Measurements from ENCODE around the gene HES4.
"Not testable (repeated sequence)": the region's sequence is repeated elsewhere in the genome, so short reads cannot be mapped to it uniquely, and the experiment has no call there.

Gene HES4

GRCh38 chr1:1039145-1039910 lies 39.4 kb upstream of the HES4 start:
- Mint-ChIP-seq H3K27me3 (ENCODE audit: low read depth) (peaks cover 27% of the 10 kb centered on the region), H3K4me1 (ENCODE audit: low read depth) (peaks cover 14% of the 10 kb centered on the region), H3K9me3 (no peaks in the 10 kb centered on the region), H3K36me3 (ENCODE audit: low read depth) (no peaks in the 10 kb centered on the region), H3K27ac (peak overlapping the region; percentile 72), H3K4me3 (peak overlapping the region; percentile 75)
- no peak for DNase-seq (ENCODE audit: low spot score)

DNA sequence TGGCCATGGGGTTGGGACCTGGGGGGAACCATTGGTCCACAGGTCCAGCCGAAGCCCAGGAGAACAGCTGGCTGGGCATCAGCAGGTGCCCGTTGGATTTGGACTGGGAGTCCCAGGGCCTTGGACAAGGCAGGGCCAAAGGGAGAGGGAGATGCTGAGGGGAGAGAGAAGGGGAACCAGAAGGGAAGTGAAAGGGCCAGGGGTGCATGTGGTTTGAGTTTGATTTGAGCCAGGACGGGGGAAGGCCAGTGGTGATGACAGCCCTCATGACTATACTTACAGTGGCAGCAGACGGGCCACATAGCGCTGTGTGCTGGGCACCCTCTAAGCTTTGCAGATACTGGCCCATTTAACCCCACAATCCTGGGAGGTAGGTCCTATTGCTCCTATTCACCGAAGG lies 38.8 kb upstream of the HES4 start:
- no peaks in the 10 kb centered on the region for H3K36me3 Mint-ChIP-seq (ENCODE audit: low read depth)
- peaks cover 27% of the 10 kb centered on the region for H3K27me3 Mint-ChIP-seq (ENCODE audit: low read depth)
- no peak for DNase-seq (ENCODE audit: low spot score)
- H3K9me3 Mint-ChIP-seq = no peaks in the 10 kb centered on the region
- no peak overlapping the region for H3K27ac Mint-ChIP-seq
- H3K4me1 Mint-ChIP-seq (ENCODE audit: low read depth) = peaks cover 14% of the 10 kb centered on the region
- H3K4me3 Mint-ChIP-seq = peak overlapping the region; percentile 29

DNA sequence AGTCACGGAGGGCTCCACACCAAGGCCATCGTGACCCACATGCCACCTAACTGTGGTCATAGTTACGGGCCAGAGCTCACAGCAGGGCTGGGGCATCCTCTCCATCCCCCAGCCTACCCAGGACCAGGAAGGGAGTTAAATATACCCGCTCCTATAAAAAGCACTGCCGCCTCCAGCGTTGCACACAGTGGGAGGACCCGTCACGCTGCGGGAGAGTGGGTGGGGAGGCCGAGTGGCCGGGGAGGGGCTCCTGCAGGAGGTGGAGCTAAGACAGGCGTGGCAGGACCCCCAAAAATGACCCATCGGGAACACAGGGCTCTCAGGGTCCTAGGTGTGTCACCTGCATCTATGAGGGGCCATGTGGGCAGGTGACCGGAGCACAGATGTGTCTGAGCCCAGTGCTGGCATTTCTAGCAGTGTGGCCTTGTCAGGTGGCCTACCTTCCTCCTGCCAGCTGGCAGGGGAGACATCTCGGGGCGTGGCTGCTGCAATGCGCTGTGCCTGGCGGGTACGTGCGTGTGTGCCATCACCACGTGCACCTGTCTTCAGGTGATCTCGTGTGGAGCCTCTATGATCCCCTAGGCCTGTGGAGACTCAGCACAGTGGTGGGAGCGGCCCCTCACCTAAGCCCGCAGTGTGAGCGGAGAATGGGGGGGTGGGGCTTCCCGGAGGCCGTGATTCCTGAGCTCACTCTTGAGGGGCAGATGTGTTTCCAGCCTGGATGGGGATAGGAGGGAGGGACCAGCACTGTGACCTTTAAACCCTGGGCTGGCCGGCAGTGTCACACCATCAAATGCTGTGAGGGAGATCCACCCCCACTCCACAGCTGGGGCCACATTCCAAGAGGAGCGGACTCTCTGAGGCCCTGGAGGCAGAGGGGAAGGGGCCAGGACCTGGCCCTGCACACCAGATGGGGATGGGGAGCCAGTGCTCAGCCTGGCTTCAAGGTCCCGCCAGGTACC lies 37.8 kb upstream of the HES4 start:
- Mint-ChIP-seq H3K9me3 (no peaks in the 10 kb centered on the region), H3K4me3 (no peak overlapping the region), H3K4me1 (ENCODE audit: low read depth) (peaks cover 14% of the 10 kb centered on the region), H3K27me3 (ENCODE audit: low read depth) (peaks cover 27% of the 10 kb centered on the region), H3K36me3 (ENCODE audit: low read depth) (no peaks in the 10 kb centered on the region), H3K27ac (no peak overlapping the region)
- DNase-seq (ENCODE audit: low spot score) = no peak

DNA sequence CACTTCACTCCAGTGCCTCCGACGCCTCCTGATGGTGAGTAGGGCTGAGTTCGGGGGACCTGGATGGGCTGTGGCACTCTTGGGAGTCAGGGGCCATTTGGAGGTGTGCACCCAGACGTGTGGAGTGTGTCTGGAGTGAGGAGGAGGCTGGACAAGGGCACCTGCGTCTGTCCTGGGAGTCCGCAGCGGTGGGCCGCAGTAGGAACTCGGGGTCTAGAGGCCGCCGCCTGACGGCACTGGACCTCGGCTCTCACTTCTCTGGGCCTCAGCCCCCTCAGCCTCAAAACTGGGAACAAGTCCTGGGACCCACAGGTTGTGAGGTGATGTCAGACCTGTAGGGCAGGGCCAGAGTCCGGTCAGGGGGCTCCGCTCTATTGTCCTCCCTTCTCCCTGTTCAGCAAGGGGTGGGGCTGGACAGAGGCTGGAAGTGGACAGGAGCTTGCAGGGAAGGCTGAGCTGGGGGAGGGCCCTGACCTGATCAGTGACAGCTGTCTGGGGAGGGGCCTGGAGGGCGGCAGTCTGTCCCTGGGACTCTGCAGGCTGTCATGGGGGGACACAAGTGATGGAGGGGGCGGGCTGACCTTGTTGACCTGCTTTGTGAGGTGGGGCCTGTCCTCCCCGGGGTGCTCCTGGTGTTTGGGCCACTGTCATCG lies 35.5 kb upstream of the HES4 start:
- H3K4me3 Mint-ChIP-seq = no peak overlapping the region
- H3K4me1 Mint-ChIP-seq (ENCODE audit: low read depth) = peaks cover 18% of the 10 kb centered on the region
- no peak overlapping the region for H3K27ac Mint-ChIP-seq
- H3K36me3 Mint-ChIP-seq (ENCODE audit: low read depth) = no peaks in the 10 kb centered on the region
- H3K27me3 Mint-ChIP-seq (ENCODE audit: low read depth) = peaks cover 35% of the 10 kb centered on the region
- DNase-seq (ENCODE audit: low spot score) = no peak
- no peaks in the 10 kb centered on the region for H3K9me3 Mint-ChIP-seq

DNA sequence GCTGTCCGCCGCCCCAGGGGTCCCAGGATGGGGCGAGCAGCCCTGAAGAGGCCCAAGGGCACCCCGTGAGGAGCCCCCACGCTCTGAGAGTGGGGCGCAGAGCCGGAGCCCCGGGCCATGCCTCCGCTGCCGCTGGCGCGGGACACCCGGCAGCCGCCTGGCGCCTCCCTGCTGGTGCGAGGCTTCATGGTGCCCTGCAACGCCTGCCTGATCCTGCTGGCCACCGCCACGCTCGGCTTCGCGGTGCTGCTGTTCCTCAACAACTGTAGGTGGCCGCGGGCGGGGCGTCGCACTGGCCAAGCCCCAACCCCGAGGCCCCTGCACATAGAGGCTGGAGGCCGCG lies 34.5 kb upstream of the HES4 start:
- no peak overlapping the region for H3K27ac Mint-ChIP-seq
- H3K9me3 Mint-ChIP-seq = no peaks in the 10 kb centered on the region
- H3K36me3 Mint-ChIP-seq (ENCODE audit: low read depth) = no peaks in the 10 kb centered on the region
- DNase-seq (ENCODE audit: low spot score) = no peak
- peaks cover 13% of the 10 kb centered on the region for H3K4me1 Mint-ChIP-seq (ENCODE audit: low read depth)
- H3K4me3 Mint-ChIP-seq = peak overlapping the region; percentile 54
- peaks cover 31% of the 10 kb centered on the region for H3K27me3 Mint-ChIP-seq (ENCODE audit: low read depth)

DNA sequence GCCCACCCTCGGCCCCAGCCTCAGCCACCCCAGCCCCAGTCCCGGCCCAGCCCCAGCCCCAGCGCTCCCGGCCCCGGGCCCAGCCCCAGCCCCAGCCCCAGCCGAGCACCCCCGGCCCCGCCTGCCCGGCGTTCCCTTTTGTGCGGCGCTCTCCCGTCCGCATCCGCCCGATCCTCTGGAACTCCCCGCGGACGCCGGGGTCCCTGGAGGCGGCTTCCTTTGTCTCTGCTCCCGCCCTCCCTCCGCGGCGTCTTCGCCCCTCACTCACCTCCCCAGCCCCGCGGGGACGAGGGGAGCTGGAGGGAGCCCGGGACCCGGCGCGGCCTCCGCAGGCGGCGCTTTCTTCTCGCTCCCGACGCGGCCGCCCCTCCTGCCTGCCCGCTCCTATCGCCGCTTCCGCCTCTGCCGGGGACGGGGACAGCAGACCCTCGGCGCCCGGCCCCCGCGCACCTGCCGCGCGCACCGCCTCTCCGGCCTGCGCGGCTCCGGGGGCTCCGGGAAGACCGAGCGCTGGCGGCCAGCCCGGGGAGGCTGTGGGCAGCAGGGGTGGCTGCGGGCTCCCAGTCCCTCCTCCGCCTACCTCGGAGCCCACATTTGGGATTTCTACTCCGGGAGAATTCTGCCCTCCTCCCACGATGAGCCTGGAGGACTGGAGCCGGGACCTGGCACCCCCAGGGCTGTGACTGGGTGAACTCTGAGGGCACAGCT lies 34.0 kb upstream of the HES4 start:
- Mint-ChIP-seq H3K4me3 (peak overlapping the region; percentile 54), H3K36me3 (ENCODE audit: low read depth) (no peaks in the 10 kb centered on the region), H3K27me3 (ENCODE audit: low read depth) (peaks cover 26% of the 10 kb centered on the region), H3K9me3 (no peaks in the 10 kb centered on the region), H3K27ac (no peak overlapping the region), H3K4me1 (ENCODE audit: low read depth) (peaks cover 9% of the 10 kb centered on the region)
- DNase-seq (ENCODE audit: low spot score) = no peak

GRCh38 chr1:1033009-1033587 lies 33.2 kb upstream of the HES4 start:
- Mint-ChIP-seq H3K36me3 (ENCODE audit: low read depth) (no peaks in the 10 kb centered on the region), H3K27me3 (ENCODE audit: low read depth) (peaks cover 20% of the 10 kb centered on the region), H3K4me3 (peak overlapping the region; percentile 34), H3K27ac (no peak overlapping the region), H3K9me3 (no peaks in the 10 kb centered on the region), H3K4me1 (ENCODE audit: low read depth) (peaks cover 4% of the 10 kb centered on the region)
- DNase-seq (ENCODE audit: low spot score) = peak; percentile 88

- no peaks in the 10 kb centered on the region for H3K9me3 Mint-ChIP-seq
- peaks cover 4% of the 10 kb centered on the region for H3K4me1 Mint-ChIP-seq (ENCODE audit: low read depth)
- peak overlapping the region; percentile 52 for H3K4me3 Mint-ChIP-seq
- no peaks in the 10 kb centered on the region for H3K36me3 Mint-ChIP-seq (ENCODE audit: low read depth)
- DNase-seq (ENCODE audit: low spot score) = no peak
- H3K27me3 Mint-ChIP-seq (ENCODE audit: low read depth) = peaks cover 17% of the 10 kb centered on the region
- peak overlapping the region; percentile 17 for H3K27ac Mint-ChIP-seq
Observed at GRCh38 chr1:1032424-1032823, 32.5 kb upstream of the HES4 start.

DNA sequence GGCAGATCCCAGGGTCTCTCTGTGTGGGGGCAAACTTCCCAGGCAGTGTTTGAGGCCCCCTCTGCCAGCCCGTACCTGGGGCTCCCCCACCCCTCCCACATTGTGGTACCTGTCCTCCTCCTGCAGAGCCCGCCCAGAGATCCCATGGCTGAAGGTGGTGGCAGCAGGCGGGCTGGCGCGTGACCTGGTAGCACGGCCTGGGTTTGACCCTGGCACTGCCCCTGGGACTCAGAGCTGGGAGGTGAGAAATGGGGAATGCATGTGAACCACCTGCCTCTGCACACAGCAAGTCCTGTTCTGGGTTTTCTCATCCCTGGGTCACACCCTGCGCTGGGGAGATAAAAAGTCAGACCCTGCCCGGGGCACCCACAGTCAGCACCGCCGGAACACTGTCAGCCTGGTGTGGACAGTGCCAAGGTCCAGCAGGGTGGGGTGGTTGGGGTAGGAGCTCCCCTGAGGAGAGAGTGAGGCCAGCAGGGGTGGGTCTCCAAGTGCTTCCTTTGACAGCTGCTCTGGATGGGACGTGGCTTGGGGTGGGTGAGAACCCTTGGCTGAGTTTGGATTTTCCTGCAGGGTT lies 31.9 kb upstream of the HES4 start:
- no peaks in the 10 kb centered on the region for H3K36me3 Mint-ChIP-seq (ENCODE audit: low read depth)
- DNase-seq (ENCODE audit: low spot score) = no peak
- no peak overlapping the region for H3K27ac Mint-ChIP-seq
- H3K4me1 Mint-ChIP-seq (ENCODE audit: low read depth) = peaks cover 4% of the 10 kb centered on the region
- H3K4me3 Mint-ChIP-seq = peak overlapping the region; percentile 52
- H3K27me3 Mint-ChIP-seq (ENCODE audit: low read depth) = peaks cover 17% of the 10 kb centered on the region
- no peaks in the 10 kb centered on the region for H3K9me3 Mint-ChIP-seq

DNA sequence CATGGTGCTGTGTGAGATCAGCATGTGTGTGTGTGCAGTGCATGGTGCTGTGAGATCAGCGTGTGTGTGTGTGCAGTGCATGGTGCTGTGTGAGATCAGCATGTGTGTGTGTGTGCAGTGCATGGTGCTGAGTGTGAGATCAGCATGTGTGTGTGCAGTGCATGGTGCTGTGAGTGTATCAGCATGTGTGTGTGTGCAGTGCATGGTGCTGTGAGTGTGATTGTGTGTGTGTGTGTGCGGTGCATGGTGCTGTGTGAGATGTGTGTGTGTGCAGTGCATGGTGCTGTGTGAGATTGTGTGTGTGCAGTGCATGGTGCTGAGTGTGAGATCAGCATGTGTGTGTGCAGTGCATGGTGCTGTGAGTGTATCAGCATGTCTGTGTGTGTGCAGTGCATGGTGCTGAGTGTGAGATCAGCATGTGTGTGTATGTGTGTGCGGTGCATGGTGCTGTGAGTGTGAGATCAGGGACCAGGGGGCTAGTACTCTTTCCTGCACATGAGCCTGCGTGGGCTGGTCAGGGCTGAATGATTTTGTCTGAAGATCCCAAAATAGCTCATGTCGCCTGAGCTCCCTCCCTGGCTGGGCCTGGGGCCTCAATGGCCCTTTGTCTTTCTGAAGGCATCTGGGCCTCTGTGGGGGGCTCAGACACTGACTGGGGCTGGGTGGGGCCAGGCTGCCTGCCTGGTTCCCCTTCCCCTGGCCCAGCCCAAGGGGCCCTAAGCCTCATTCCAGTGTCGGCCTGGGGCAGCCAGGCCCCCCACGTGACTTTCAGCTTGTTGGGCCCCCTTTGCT lies 31.2 kb upstream of the HES4 start:
- not testable (repeated sequence) for H3K4me1 Mint-ChIP-seq (ENCODE audit: low read depth); DNase-seq (ENCODE audit: low spot score); H3K36me3 Mint-ChIP-seq (ENCODE audit: low read depth); H3K9me3 Mint-ChIP-seq; H3K27ac Mint-ChIP-seq; H3K4me3 Mint-ChIP-seq
- H3K27me3 Mint-ChIP-seq (ENCODE audit: low read depth) = peaks cover 14% of the 10 kb centered on the region

DNA sequence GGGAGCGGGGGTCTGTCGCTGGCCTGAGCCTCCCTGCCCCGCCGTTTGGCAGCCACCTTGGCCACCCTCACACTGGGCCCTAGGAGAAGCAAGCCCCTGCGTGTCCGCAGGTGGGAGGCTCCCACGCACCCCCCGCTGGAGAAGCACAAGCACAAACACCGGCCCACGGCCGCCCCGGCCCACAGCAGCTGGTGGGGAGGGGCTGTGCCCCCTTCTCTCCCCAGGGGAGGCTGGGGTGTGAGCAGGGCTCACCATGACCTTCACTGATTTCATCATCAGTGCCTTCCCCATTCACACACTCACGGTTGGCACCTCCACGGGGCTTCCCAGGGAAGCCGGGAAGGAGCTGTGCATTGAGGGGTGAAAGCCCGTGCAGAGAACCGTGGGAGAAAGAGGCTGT lies 27.9 kb upstream of the HES4 start:
- H3K36me3 Mint-ChIP-seq (ENCODE audit: low read depth) = no peaks in the 10 kb centered on the region
- no peak for DNase-seq (ENCODE audit: low spot score)
- H3K27ac Mint-ChIP-seq = no peak overlapping the region
- no peak overlapping the region for H3K4me3 Mint-ChIP-seq
- no peaks in the 10 kb centered on the region for H3K9me3 Mint-ChIP-seq
- H3K27me3 Mint-ChIP-seq (ENCODE audit: low read depth) = peaks cover 12% of the 10 kb centered on the region
- H3K4me1 Mint-ChIP-seq (ENCODE audit: low read depth) = peaks cover 4% of the 10 kb centered on the region

- no peak overlapping the region for H3K27ac Mint-ChIP-seq
- no peak for DNase-seq (ENCODE audit: low spot score)
- H3K4me1 Mint-ChIP-seq (ENCODE audit: low read depth) = no peaks in the 10 kb centered on the region
- H3K36me3 Mint-ChIP-seq (ENCODE audit: low read depth) = no peaks in the 10 kb centered on the region
- no peaks in the 10 kb centered on the region for H3K9me3 Mint-ChIP-seq
- H3K27me3 Mint-ChIP-seq (ENCODE audit: low read depth) = peaks cover 9% of the 10 kb centered on the region
- H3K4me3 Mint-ChIP-seq = no peak overlapping the region
Observed at GRCh38 chr1:1026599-1027413, 26.9 kb upstream of the HES4 start.

Data from T-helper 2 cell treated with Interferon-gamma antibody and Interleukin-4, amounts not matched to agents 5 μg/mL and 100 μg/mL, for 36 hours (primary cell).